ENCODE data around the gene DNPEP.
A peak's percentile ranks its signal among the peaks of the same experiment; 100 is the strongest.

DNPEP gene

DNA sequence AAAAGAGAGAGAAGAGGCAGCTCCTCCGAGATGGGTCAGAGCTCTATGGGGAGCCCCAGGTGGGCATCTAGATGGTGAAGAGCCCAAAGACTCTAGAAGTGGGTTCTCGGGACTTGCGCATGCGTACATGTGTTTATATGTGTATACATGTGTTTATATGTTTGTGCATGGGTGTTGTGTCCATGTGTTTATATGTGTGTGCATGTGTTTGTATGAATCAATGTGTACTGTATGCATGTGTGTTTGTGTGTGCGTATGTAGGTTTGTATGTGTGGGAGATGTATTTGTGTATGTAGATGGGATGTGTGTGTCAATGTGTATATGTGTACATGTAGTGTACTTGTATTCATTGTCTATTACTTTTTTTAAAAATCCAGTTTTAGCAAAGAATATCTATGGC is 25.6 kb downstream of the DNPEP start:
- no peak for DNase-seq (ENCODE audit: low read depth)

DNA sequence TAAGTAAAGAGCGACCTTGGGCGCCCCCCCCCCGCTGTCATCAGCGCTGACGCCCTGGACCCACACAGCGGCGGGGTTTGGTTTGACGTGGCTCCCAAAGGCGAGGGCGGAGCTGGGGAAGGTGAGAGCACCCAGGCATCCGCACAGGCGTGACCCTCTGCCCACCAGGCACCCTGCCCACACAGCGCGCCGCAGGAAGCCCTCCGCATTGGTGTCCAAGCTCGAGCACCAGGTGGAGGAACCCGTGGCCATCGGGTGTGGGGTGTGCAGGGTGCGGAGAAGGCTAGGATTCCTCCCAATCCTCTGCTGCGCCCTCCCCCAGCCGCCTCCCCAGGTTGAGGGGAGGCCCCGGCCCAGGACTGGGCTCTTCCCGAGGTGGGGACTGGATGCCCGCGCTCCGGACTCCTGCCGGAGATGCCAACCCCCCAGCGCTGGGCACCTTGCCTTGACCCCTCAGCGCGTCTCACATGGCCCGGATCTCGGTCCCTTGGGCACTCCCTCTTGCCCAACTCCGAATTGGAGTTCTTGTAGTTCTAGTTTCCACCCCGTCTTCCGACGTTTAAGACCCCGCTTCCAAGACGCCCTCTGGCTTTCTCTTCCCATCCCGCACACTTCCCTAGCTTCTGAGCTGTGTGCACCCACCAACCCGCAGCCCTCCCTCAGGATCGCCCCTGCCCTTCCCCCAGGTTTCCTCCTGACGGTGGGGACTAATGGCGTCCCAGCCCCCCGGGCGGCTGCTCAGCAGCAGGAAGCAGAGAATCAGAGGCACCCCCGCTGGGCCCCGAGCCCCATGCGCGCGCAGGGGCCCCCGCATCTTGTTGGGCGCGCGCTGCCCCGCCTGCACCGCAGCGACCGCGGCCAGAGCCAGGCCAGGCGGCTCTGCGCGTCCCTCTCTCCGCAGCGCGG is 29.3 kb downstream of the DNPEP start:
- DNase-seq (ENCODE audit: low read depth): no peak

DNA sequence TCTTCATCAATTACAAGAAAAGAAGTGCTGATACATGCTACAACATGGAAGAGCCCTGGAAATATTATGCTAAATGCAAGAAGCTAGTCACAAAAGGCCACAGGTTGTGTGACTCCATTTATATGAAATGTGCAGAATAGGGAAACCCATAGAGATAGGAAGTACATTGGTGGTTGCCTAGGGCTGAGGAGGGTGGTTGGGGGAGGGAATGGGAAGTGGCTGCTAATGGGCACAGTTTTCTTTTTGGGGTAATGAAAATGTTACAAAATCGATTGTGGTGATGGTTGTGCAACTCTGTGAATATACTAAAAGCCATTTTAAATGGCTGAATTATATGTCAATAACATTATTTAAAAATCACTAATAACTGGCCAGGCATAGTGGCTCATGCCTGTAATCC is 30.9 kb downstream of the DNPEP start:
- no peak for DNase-seq (ENCODE audit: low read depth)

DNA sequence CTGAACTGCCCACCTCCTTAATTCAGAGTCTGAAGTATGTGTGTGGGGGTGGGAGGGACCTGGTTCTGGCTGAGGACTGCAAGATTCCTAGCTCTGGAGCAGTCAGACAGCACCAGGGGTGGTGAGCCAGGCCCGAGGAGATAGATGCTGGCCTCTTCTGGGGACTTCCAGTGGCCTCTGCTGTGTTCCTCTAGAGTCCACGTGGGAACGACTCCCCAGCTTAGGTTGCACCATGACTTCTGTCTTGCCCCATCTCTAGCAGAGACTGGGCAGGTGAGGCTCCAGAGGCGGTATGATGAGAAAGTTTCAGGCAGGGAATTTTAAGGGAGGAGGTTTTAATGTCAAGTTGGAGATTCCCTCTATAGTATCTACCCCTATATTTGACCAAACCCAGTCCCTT is 33.1 kb downstream of the DNPEP start:
- DNase-seq (ENCODE audit: low read depth): no peak

DNA sequence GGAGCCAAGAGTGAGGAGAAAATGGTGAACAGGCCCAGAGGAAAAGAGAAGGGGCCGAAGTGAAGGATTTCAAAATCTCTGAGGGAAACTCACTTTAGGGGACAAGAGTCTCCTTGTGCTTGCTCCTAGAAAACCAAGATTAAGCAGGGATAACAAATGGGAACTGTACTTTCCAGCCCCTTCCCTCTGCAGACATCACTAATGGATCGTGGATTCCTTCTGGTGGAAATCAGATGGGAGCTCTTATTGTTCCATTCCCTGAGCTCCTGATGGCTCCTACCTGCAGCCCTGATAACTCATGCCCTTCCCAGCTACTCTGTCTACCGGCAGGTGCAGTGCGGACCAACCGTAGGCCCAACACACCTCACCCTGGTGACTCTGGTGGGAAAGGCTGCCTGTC is 34.6 kb downstream of the DNPEP start:
- no peak for DNase-seq (ENCODE audit: low read depth)

DNA sequence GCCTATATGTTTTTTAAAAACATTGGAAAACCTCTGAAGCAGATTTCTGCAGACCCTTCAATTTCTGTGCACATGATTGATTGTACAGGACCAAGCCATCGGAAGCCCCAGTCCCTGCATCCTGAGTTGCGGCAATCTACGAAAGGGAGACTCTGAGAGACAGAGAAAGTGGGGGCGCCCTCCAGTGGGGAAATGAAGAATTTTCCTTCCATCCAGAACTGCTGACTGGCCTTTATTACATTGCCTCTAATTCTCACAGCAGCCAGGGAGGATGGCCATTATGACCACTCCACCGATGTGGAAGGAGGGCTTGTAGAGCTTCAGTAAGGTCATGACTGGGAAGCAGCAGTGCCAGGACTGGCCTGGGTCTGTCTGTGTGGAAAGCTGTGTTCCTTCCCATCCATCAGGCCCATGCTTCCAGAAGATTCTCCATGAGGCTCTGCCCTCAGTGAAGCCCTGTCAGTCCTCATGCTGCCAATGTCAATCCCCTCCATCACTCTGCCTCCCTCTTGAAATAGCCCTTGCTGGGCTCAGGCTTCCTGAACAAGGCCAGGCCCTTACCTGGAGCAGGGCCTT is 35.2 kb downstream of the DNPEP start:
- peak; percentile 36 for DNase-seq (ENCODE audit: low read depth)

DNA sequence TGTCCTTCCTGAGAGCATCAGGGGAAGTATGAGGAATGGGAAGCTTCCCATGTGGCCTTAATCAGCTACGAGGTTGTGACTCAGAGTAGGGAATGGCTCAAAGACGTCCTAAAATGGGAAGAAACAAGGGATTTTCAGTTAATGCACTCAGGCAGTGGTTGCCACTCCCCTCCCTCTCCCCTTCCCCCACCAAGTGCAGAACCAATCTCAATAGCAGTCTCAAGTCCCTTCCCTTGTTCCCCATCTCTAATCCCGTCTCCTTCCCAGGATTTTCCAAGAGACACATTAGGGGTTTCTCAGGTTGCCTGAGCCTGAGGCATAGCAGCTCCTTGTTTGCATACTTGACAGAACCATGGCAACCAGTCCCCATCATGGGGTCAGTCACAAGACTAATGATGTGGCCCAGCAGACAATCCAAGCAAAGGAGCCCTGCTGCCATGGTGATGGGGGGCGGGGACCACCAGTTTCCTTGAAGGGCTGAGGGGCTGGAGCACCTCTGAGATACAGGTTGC is 36.9 kb downstream of the DNPEP start:
- no peak for DNase-seq (ENCODE audit: low read depth)

DNA sequence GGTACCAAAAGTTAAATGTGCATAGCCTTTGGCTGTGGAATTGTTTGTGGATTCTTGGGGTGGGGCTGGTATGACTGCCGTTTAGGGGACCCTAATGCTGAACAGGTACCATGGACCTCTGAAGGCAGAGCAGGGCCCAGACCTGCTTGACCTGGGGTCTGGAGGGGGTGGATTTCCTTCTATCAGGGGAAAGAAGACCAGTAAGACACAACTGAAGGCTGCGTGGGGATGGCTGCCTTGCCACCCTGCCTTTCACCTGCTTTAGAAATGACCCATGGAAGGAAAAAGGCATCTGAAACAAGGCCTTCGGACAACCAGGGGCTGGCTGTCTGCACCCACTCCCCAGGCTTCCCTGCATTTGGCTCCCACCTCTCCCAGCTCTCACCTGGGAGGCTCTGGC is 37.5 kb downstream of the DNPEP start:
- no peak for DNase-seq (ENCODE audit: low read depth)

DNA sequence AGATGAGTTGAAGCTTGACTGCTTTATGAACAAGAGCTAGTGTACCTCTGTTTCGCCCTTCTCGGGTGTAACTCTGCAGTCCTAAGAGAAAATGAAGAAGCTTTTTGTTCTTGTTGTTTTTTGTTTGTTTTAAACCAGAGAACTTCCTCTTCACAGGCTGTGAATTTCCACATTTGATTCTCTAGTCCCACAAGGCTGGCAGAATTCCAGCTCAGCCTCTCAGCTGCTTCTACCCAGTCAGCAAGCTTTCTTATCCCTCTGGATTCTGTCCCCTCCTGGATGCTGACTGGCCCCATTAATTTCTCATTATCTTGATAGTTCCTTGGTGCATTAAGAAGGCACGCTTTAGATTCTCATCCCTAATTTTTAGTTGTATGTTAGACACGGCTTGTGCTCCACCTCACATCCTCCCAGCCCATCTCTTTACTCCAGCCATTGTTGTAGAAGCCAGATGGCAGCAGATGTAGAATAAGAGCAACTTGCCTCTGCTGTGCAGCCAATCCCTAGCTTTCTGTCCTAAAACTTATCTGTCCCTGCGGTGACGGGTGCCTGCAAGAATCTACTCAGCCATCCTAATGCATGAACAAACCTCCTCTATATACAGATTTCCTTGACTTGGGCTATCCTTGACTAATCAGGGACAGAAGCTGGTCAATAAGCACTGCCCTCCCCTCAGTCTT is 42.8 kb downstream of the DNPEP start:
- DNase-seq (ENCODE audit: low read depth): no peak

DNA sequence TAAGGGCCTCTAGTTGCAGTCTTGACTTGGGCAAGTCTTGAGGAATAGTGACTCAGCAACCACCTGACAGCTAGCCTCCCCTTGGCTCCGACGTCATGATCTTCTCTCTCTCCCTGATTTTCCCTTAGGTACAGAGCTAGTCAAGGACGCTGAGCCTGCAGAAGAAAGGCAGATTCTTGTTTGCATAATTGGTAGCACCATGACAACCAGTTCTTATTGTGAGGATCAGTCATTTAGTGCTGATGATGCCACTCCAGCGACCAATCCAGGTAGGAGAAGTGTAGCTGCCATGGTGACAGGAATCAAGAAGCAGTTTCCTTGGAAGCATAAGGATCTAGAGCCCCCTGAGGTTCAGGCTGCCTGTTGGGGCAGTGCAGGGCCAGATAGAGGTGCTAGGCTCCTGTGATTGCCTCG is 52.3 kb downstream of the DNPEP start:
- no peak for DNase-seq (ENCODE audit: low read depth)

DNA sequence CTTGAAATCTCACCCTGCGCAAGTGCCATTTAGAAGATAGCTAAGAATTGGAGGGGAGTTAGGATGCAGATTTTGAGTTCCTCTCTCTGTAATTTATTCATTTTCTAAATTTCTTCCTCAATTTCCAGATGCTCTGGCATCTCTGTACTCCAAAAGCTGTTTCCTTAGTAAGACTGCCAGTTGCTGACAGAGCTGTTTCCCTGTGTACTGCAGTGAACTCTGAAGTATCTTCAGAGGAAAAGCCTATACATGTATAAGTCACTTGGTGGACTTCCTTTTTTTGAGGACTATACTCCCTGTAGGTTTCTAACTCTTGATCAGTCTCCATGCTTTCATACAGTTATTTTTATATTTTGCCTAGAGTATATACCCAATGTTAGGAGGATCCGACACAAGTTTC is 53.6 kb downstream of the DNPEP start:
- no peak for DNase-seq (ENCODE audit: low read depth)

DNA sequence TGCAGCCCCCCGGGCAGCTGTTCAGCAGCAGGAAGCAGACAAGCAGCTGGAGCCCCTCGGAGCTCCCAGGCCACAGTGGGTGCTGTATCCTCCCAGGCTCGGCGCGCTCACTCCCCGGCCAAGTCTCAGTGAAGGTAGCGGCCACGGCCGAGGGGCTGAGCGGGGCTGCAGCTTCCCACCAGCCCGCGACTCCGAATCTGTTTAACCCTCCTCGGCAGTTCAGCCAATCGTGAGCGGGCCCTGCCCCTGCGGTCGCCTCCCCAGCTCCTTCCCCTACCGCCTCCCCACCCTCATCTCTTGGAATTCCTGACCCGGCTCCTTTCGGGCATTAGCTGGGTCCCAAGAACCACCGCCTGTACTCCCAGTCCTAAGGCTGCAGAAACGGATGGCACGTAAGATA is 55.2 kb downstream of the DNPEP start, which contains the start of gene RESP18:
Gene RESP18 (minus strand): TSS at position 203 of the 400 bp plus-strand sequence.
- DNase-seq (ENCODE audit: low read depth): no peak

DNA sequence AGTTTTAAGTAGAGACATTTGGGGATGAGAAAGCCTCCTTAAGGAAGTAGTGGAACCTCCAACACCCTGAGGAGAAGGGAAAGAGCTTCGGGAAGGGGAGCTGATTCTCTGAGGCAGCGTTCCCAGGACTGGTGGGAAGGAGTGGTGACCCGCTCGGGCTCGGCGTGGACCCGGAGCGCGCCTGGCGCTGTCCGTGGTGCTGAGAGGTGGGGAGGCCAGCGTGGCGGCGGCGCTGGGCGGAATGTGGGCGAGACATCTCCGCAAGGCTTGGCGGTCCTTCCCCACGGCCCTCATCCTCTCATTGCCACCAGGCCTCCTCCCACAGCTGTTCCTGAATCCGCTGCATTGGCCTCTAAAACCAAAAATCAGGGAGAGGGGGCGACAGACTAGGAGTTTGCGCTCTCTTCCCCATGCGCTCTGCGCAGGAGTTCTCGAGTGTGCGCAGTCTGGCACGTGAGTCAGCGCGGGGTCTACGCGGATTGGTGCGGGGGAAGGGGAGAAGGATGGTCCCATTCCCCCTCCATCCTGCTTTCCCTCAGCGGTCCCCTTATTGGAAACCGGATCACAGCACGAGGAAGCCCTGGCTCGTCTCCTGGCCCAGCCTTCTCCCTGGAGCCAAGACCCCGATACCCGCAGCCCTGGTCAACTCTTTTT is 56.0 kb downstream of the DNPEP start:
- DNase-seq (ENCODE audit: low read depth): no peak

DNA sequence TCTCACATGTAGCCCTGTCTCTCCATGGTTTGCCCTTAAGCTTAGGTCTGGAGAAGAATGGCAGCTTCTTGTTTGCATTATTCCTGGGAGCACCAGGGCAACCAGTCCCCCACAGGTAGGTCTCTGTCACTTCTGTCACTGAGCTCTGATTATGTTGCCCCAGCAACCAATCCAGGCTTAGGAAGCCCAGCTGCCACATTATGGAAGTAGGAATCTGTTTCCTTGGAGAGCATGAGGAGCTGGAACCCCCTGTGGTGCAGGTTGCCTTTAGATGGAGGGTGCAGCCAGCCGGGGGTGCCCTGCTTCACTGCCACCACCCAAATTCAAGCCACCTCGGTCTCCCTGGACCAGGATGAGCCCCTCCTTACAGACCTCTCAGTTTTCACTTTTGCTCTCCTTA is 60.0 kb downstream of the DNPEP start:
- DNase-seq (ENCODE audit: low read depth): no peak

DNA sequence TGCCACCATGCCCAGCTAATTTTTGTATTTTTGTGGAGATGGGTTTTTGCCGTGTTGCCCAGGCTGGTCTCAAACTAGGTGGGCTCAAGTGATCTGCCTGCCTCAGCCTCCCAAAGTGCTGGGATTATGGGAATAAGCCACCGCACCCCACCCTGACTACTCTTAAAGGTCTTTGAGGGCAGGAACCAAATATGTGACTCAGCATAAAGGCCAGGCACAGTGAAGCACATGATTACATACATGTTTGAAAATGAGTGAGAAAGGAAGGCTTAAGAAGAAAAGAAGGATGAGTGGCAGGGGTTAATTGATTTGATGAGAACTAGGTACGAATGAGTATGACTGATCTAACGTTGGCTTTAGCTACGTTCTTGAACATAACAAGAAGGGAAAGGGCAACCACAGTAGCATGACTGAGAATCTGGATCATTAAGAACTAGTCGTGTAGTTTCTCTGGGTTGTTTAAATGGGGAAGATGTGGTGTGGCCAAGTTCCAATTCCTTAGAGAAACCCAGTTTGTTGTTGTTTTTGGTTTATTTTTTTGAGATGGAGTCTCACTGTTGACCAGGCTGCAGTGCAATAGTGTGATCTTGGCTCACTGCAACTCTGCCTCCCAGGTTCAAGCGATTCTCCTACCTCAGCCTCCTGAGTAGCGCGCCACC is 61.9 kb downstream of the DNPEP start:
- no peak for DNase-seq (ENCODE audit: low read depth)

DNA sequence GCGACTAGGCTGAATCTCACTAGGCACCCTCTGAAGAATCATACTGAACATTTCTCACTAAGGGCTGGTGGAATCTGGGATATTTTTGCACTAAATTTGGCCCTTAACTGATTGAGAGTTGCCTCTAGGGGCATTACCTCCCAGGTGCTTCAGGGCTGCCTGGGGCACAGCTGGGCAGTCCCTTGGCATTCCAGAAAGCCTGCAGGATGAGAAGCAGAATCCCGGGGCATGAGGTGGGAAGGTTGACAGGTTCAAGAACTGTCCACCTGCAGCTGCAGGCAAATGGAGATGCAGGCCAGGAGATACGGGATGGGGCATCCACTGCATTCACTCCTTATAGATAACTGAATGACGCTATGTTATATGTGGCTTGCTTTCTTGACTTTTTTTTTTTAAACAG is 62.6 kb downstream of the DNPEP start:
- no peak for DNase-seq (ENCODE audit: low read depth)

DNA sequence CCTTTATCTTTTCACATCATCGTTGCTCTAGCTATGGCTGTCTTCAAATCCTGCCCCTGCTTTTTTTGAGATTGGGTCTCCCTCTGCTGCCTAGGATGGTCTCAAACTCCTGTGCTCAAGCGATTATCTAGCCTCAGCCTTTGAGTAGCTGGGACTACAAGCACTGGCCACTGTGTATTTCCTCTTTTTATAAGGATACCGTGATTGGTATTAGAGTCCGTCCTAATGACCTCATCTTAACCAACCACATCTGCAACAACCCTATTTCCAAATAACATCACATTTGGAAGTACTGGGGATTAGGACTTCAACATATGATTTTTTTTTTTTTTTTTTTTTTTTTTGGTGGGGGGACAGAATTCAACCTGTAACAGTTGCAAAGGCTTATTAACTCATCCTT is 64.3 kb downstream of the DNPEP start:
- DNase-seq (ENCODE audit: low read depth): no peak

Data from stimulated activated CD8-positive, alpha-beta memory T cell treated with anti-CD3 and anti-CD28 coated beads, Interleukin-15, amount 100 ng/mL, for 24 hours (primary cell).